Heart left ventricle (tissue), 16 donors: ENCODE data around the gene PLEKHG4B. TPM values are rescaled to one million over a fixed set of nuclear protein-coding genes. Genes with fewer than 3 reads are reported as not detected.

Source experiments
- ATAC-seq, 4 donors: fragments of 200-7000 bp; cut with Tn5 transposase; one replicate each; pipeline ENCODE4 v1.9.1; 2020 to 2022; ENCODE audit warnings: moderate library complexity in 4 of 4, mild to moderate bottlenecking in 3 of 4, moderate number of reproducible peaks in 1 of 4
- DNase-seq, 5 donors: peaks; one replicate each; pipeline ENCODE4 v3.0.0-alpha.2; 2020
- H3K27ac ChIP-seq, 12 donors: fragments of 200-600 bp; sonication (generic) in 4 of 12; one replicate each; pipeline versions ENCODE4 v1.5.0 to v1.8.0; 2016 to 2022; ENCODE audit warnings: mild to moderate bottlenecking in 2 of 12
- H3K27me3 ChIP-seq, 9 donors: fragments of 200-600 bp; sonication (generic) in 2 of 9; one replicate each; pipeline versions ENCODE4 v1.5.1 to v1.8.0; 2016 to 2022; ENCODE audit warnings: mild to moderate bottlenecking in 3 of 9
- H3K36me3 ChIP-seq, 9 donors: fragments of 200-600 bp; sonication (generic) in 2 of 9; one replicate each; pipeline versions ENCODE4 v1.5.0 to v1.8.0; 2018 to 2022; ENCODE audit warnings: mild to moderate bottlenecking in 2 of 9
- H3K4me1 ChIP-seq, 12 donors: fragments of 200-600 bp; sonication (generic) in 4 of 12; one replicate each; pipeline versions ENCODE4 v1.5.0 to v1.8.0; 2016 to 2022; ENCODE audit warnings: mild to moderate bottlenecking in 3 of 12
- H3K4me3 ChIP-seq, 12 donors: fragments of 200-600 bp; sonication (generic) in 4 of 12; one replicate each; pipeline versions ENCODE4 v1.5.0 to v1.8.0; 2017 to 2022; ENCODE audit warnings: mild to moderate bottlenecking in 9 of 12, moderate library complexity in 4 of 12
- H3K9me3 ChIP-seq, 12 donors: fragments of 200-600 bp; sonication (generic) in 4 of 12; one replicate each; pipeline versions ENCODE4 v1.5.0 to v1.8.0; 2016 to 2022; ENCODE audit warnings: mild to moderate bottlenecking in 1 of 12
- POLR2A ChIP-seq, 2 donors: fragments of 450-650 bp; IDR thresholded peaks; one replicate each; pipeline ENCODE4 v1.6.1; 2017; ENCODE audit warnings: antibody characterized with exemption in 2 of 2, mild to moderate bottlenecking in 2 of 2, moderate library complexity in 2 of 2
- WGBS, 4 donors: extraction: QIAGEN DNeasy Blood & Tissue Kit in 2 of 4; methylation state at CpG; one replicate each; pipeline versions ENCODE4 v1.1.5 to v1.1.7; 2013 to 2018; 5-methylcytosine and 5-hydroxymethylcytosine counted together
- intact Hi-C, 10 donors: fragments of 100-400 bp; cut with DNase I; formaldehyde crosslinking; loops; one replicate each; pipeline versions ENCODE4 v1.11.1 to v1.14.2; 2022
- polyA plus RNA-seq, 2 donors: library from polyadenylated mRNA; stranded (reverse); fragments of 200-250 nt; gene quantifications; one replicate each; pipeline ENCODE4 v1.2.3, GENCODE V29; 2013
- total RNA-seq, 9 donors: library from RNA; depleted of rRNA in 2 of 9; stranded (reverse); fragments of >200 nt in 2 of 9; fragmentation: NEBNext Ultra II Directional in 3 of 9; extraction: Animal tissue kit (Norgen Biotek cat#: 25700) in 3 of 9; gene quantifications; one replicate each; pipeline versions ENCODE4 v1.1.0 to v1.2.4, GENCODE V29; 2016 to 2023
- TF ChIP-seq, protein P1 (sequence below), 12 donors: fragments of 200-600 bp; sonication (generic) in 4 of 12; IDR thresholded peaks; one replicate each; pipeline versions ENCODE4 v1.5.0 to v1.8.0; 2018 to 2022; ENCODE audit warnings: antibody characterized with exemption in 12 of 12, mild to moderate bottlenecking in 5 of 12
- donor health status: ischemic (EF 13 %, LVEDD 7.1; RV severe dilation, severe dysfunction).
- donor health status: healthy with polysubstance abuse.
- donor health status: DM: no; HTN: yes; CAD: no.
- donor health status: DM: no; HTN: no; CAD: no.
- donor health status: ischemic (EF 25% LVEDD 6.9; RV normal size, moderate dysfunction).
- donor health status: ischemic (EF 25% LVEDD 5.7; RV mildly dilated, moderate dysfunction).
- donor health status: healthy.
- donor health status: DM: yes; HTN: yes; CAD: no.
- donor health status: ischemic (EF 35%, LVEDD 5.7; RV mildly dilated, moderate dysfunction).
- donor health status: nonischemic (EF 11% LVEDD 7.7; RV severe dilation, severe dysfunction).
- donor health status: DM: yes; HTN: yes; CAD: no.
- donor health status: PGD.
- donor health status: ischemic (EF 29% LVEDD 5.4; RV normal size, mild dysfunction).
- donor health status: nonischemic (EF 23%, LVEDD 6.1; RV moderate dilation, normal function).

PLEKHG4B gene
- total and polyA plus RNA-seq, 11 donors, result 0.03 to 0.34 (median 0.10) TPM; not detected in 7

DNA sequence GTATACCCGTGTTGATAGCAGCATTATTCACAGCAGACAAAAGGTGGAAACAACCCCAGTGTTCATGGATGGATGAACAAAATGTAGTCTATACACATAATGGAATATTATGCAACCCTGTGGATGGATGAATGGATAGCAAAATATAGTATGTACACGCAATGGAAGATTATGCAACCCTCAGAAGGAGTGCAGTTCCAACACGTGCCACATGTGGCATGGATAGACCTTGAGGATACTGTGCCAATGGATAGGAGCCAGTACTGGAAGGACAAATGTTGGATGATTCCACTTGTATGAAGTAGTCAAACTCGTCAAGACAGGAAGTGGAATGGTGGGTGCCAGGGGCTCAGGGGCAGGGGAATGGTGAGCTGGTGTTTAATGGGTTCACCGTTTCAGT is 44.9 kb downstream of the PLEKHG4B start:
- H3K4me3 ChIP-seq, result no peak overlapping the region
- H3K9me3 ChIP-seq, result peaks cover 0 to 6% (median 0%) of the 10 kb centered on the region in 12 donors
- DNase-seq, result no peak
- H3K27me3 ChIP-seq, result peaks cover 0 to 8% (median 0%) of the 10 kb centered on the region in 9 donors
- ATAC-seq, result no peak
- 56 to 67% (median 59%) methylated on average over 5 of the region's 5 CpGs for WGBS, 4 donors
- TF ChIP-seq POLR2A (IDR thresholded peaks at IDR 0.05), result no peak
- TF ChIP-seq, protein P1, sequence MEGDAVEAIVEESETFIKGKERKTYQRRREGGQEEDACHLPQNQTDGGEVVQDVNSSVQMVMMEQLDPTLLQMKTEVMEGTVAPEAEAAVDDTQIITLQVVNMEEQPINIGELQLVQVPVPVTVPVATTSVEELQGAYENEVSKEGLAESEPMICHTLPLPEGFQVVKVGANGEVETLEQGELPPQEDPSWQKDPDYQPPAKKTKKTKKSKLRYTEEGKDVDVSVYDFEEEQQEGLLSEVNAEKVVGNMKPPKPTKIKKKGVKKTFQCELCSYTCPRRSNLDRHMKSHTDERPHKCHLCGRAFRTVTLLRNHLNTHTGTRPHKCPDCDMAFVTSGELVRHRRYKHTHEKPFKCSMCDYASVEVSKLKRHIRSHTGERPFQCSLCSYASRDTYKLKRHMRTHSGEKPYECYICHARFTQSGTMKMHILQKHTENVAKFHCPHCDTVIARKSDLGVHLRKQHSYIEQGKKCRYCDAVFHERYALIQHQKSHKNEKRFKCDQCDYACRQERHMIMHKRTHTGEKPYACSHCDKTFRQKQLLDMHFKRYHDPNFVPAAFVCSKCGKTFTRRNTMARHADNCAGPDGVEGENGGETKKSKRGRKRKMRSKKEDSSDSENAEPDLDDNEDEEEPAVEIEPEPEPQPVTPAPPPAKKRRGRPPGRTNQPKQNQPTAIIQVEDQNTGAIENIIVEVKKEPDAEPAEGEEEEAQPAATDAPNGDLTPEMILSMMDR (IDR thresholded peaks at IDR 0.05), result peak in 2 of 12 donors; percentile 3 to 13
- H3K36me3 ChIP-seq, result no peaks in the 10 kb centered on the region
- H3K4me1 ChIP-seq, result no peaks in the 10 kb centered on the region
- H3K27ac ChIP-seq, result no peak overlapping the region
- intact Hi-C loops, result no loop called here

DNA sequence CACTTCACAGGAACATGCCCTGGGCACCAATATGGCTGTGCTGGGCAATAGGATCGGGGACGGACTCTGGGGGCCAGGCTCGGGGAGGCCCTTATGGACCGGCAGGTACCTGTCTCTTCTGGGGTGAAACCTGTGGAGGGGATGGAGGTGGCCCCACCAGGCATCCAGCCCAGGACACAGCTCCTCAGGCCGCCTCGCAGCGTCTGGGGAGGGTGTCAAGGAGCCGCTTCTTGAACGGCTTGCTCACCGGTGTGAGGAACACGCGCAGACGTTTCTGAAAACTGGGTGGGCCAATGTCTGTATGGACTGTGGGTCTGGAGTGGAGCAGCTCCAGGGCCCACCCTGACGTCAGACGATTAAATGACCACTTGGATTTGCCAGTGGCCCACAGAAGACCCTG is 45.8 kb downstream of the PLEKHG4B start:
- TF ChIP-seq, protein P1 (IDR thresholded peaks at IDR 0.05), result no peak
- DNase-seq, result peak in 1 of 5 donors; percentile 25
- Histone ChIP-seq H3K4me1 (no peaks in the 10 kb centered on the region), H3K4me3 (no peak overlapping the region), H3K9me3 (peaks cover 0 to 6% (median 0%) of the 10 kb centered on the region in 12 donors), H3K27me3 (peaks cover 0 to 5% (median 0%) of the 10 kb centered on the region in 9 donors), H3K27ac (no peak overlapping the region), H3K36me3 (no peaks in the 10 kb centered on the region)
- WGBS, 4 donors, result 90 to 93% (median 92%) methylated on average over 14 to 15 of the region's 15 CpGs
- no peak for ATAC-seq
- intact Hi-C loops, result no loop called here

DNA sequence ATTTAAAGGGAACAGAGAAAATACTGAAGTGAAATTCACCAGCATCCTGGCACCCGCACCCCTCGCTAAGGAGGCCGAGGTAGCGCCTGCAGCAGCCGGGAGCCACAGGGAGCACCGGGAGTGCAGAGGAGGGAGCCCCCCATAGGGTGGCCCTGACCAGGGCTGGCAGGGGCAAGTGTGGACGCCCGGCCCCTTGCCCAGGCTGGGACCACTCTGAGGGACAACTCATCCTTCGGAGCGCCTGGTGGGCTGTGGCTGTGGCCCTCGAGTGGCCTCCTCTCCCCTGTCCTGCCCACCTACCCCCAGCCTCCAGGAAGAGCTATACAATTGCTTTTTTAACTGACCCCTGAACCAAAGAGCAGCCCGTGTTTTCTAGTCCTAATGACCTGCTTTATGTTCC is 47.0 kb downstream of the PLEKHG4B start:
- H3K27ac ChIP-seq, result no peak overlapping the region
- 80 to 89% (median 81%) methylated on average over 9 to 12 of the region's 12 CpGs for WGBS, 4 donors
- H3K9me3 ChIP-seq, result peaks cover 0 to 6% (median 0%) of the 10 kb centered on the region in 12 donors
- H3K4me3 ChIP-seq, result no peak overlapping the region
- peaks cover 0 to 4% (median 0%) of the 10 kb centered on the region in 9 donors for H3K27me3 ChIP-seq
- TF ChIP-seq POLR2A (IDR thresholded peaks at IDR 0.05), result no peak
- TF ChIP-seq, protein P1 (IDR thresholded peaks at IDR 0.05), result no peak
- DNase-seq (peak in 1 of 5 donors; percentile 45), ATAC-seq (no peak)
- no peaks in the 10 kb centered on the region for H3K4me1 ChIP-seq
- intact Hi-C loops, result no loop called here
- H3K36me3 ChIP-seq, result no peaks in the 10 kb centered on the region

DNA sequence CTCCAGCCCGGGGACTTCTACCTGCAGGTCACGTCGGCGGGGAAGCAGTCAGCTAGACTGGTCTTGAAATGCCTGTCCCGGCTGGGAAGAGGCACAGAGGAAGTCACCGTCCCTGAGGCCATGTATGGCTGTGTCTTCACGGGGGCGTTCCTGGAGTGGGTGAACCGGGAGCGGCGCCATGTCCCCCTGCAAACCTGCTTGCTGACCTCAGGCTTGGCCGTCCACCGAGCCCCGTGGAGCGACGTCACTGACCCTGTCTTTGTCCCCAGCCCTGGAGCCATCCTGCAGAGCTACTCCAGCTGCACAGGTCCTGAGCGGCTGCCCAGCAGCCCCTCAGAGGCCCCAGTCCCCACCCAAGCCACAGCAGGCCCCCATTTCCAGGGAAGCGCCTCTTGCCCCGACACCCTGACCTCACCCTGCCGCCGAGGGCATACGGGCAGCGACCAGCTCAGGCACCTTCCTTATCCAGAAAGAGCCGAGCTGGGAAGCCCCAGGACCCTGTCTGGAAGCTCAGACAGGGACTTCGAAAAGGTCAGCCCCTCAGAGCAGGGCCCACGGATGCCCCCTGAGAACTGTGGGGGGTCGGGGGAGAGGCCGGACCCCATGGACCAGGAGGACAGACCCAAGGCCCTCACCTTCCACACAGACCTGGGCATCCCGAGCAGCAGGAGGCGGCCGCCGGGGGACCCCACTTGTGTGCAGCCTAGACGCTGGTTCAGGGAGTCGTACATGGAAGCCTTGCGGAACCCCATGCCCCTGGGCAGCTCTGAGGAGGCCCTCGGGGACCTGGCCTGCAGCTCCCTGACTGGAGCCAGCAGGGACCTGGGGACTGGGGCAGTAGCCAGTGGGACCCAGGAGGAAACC is 47.8 kb downstream of the PLEKHG4B start:
- ATAC-seq (no peak), DNase-seq (peak in 1 of 5 donors; percentile 60)
- H3K27me3 ChIP-seq, result peaks cover 0 to 4% (median 0%) of the 10 kb centered on the region in 9 donors
- H3K9me3 ChIP-seq, result peaks cover 0 to 6% (median 0%) of the 10 kb centered on the region in 12 donors
- no peak overlapping the region for H3K27ac ChIP-seq
- no peak overlapping the region for H3K4me3 ChIP-seq
- no peak for TF ChIP-seq POLR2A (IDR thresholded peaks at IDR 0.05)
- TF ChIP-seq, protein P1 (IDR thresholded peaks at IDR 0.05), result no peak
- 86 to 90% (median 88%) methylated on average over 19 to 36 of the region's 36 CpGs for WGBS, 4 donors
- H3K36me3 ChIP-seq, result no peaks in the 10 kb centered on the region
- intact Hi-C loops, result no loop called here
- no peaks in the 10 kb centered on the region for H3K4me1 ChIP-seq
